Retinal pigment epithelial cell (primary cell): ENCODE data around the gene NUP62.
"Not testable (repeated sequence)": the region's sequence is repeated elsewhere in the genome, so short reads cannot be mapped to it uniquely, and the experiment has no call there.

Experiments used
- DNase-seq: peaks from one replicate; pipeline ENCODE4 v3.0.0-alpha.2; 2010; ENCODE audit warnings: low read depth
- H3K4me3 ChIP-seq: 2 replicates; pipeline ENCODE4 v1.5.1; 2011; ENCODE audit warnings: mild to moderate bottlenecking, low read length, control low read depth, moderate library complexity
- TF ChIP-seq, protein P1 (sequence below): conservative IDR thresholded peaks from 2 replicates; pipeline ENCODE4 v1.5.1; 2011; ENCODE audit warnings: low read depth, low read length, control low read depth, inconsistent platforms

The NUP62 gene

DNA sequence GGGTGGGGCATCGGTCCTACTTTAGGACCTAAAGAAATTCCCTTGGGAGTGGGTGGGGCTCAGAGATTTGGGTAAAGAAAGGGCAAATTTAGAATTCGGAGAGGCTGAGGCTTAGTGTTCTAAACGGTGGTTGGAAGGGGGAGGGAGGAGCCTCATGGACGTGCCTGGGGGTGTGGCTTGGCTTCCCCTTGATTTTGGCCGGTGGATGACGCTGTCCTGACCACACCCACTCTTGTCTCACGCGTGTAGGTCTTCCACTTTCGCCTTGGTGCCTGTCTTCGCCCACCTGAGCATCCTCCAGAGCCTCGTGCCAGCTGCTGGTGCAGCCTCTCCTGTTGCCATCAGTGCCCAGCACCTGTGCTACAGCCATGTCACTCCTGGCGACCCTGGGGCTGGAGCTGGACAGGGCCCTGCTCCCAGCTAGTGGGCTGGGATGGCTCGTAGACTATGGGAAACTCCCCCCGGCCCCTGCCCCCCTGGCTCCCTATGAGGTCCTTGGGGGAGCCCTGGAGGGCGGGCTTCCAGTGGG is 1.2 kb upstream of the NUP62 start:
- peak overlapping the region; percentile 87 for H3K4me3 ChIP-seq
- TF ChIP-seq, protein P1, sequence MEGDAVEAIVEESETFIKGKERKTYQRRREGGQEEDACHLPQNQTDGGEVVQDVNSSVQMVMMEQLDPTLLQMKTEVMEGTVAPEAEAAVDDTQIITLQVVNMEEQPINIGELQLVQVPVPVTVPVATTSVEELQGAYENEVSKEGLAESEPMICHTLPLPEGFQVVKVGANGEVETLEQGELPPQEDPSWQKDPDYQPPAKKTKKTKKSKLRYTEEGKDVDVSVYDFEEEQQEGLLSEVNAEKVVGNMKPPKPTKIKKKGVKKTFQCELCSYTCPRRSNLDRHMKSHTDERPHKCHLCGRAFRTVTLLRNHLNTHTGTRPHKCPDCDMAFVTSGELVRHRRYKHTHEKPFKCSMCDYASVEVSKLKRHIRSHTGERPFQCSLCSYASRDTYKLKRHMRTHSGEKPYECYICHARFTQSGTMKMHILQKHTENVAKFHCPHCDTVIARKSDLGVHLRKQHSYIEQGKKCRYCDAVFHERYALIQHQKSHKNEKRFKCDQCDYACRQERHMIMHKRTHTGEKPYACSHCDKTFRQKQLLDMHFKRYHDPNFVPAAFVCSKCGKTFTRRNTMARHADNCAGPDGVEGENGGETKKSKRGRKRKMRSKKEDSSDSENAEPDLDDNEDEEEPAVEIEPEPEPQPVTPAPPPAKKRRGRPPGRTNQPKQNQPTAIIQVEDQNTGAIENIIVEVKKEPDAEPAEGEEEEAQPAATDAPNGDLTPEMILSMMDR = no peak
- DNase-seq = no peak

DNA sequence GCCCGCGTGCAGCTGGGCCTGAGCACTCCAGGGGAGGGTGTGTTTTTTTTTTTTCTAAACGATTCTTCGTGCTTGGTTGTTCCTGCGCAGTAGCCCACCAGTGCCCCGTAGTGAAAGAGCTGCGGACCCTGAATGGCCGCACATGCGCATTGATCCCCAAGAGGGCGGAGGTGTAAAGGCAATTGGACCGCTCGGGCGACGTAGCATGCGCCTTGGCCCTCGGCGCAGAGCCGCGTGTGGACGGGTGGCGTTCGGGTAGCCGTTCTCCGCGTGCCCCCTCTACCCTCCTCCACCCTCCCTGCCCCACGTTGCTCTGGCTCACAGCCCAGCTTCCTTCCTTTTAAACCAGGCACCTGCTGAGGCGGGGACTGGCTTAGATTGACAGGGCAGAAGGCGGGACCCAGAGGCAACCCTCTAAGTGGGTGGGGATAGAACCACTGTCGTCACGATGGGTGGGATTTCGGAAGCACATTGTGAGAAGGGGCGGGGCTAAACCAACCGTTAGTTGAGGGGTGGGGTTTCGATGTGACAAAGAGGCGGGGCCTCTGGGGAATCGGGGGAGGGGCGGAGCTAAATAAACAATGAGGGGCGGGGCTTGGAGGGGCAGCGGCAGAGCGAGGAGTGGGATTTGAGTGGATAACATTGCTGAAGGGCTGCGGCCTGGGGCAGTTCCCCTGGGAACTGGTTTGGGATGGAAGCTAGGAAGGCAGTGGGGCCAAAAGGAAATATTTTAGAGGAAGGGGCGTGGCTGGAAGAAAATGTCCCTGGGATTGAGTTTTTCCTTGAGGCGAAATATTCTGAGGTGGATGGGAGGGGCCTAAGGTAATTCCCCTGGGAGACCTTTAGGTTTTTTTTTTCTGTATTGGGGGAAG is 543 bp upstream of the NUP62 start:
- peak overlapping the region; percentile 87 for H3K4me3 ChIP-seq

DNA sequence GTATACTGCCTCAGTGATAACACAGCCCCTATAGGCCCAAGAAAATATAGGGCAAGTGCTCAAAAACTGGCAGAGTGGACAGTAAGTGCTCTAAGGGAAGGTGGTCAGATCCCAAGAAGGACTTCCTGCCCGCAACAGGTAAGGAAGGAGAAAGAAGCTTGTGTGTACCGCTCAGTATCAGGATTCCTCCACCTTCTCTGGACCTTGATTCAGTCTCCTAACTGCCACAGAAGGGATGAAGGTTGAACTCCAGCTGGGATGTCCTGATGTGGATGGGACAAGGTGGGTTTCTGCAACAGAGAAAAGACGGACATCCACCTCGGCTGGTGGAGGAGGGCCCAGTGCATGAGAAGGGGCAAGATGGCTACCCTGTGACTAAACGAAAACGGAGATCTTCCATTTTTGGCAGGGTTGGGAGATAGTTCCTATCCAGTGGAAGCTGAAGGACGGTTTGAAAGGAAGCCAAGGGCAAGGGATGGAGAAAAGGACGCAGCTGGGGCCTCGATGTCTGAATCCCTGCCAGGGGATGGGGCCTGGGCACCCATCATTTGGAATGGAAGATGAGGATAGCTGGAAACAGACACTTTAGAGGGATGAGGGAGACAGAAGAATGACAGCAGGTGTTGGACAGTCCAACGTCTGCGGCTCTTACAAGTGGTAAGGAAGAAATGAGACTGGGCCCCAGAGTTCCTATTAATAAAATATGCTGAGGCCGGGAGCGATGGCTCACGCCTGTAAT is 1.6 kb downstream of the NUP62 start:
- DNase-seq = no peak
- peak overlapping the region; percentile 6 for H3K4me3 ChIP-seq
- TF ChIP-seq, protein P1 = no peak

More for the DNA sequence above, 543 bp upstream of the NUP62 start:
- peak; percentile 93 for DNase-seq
- TF ChIP-seq, protein P1 = no peak

DNA sequence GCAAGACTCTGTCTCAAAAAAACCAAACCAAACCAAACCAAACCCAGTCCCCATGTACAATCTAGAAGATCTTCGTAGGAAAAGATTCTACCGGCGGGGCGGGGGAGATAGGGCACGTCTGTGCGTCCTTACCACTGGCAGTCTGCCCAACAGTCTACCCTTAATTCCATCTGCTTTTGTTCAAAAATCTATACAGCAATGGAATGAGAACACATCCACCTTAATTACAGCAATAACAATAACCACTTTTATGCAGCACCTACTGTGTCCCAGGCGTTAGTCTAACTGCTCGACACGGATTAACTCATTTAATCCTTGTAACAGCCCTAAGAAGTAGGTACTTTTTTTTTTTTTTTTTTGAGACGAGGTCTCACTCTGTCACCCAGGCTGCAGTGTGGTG is 2.8 kb downstream of the NUP62 start:
- DNase-seq = no peak
- H3K4me3 ChIP-seq = no peak overlapping the region
- TF ChIP-seq, protein P1 = no peak

DNA sequence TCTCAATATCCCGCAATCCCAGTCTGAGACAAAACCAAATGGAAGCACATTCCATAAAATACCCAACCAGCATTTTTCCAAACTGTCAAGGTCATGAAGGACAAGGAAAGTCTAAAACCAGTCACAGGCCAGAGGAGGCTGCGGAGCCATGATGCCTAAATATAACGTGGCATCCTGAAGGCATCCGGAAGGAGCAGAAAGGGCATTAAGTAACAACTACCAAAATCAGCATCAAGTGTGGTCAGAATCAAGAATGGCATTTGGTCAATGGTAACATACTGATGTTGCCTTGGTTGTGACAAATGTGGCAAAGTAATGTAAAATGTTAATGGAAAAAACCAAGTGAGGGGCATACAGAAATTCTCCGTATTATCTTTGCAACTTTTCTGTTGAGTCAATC is 3.8 kb downstream of the NUP62 start:
- no peak for DNase-seq
- TF ChIP-seq, protein P1 = no peak
- H3K4me3 ChIP-seq = no peak overlapping the region

DNA sequence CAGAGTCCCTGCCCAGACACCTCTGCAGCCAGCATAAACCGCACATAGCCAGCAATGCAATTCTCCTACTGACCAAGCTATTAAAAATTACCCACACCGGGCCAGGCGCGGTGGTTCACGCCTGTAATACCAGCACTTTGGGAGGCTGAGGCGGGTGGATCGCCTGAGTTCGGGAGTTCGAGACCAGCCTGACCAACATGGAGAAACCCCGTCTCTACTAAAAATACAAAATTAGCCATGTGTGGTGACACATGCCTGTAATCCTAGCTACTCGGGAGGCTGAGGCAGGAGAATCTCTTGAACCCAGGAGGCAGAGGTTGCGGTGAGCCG is 4.5 kb downstream of the NUP62 start:
- not testable (repeated sequence) for H3K4me3 ChIP-seq

DNA sequence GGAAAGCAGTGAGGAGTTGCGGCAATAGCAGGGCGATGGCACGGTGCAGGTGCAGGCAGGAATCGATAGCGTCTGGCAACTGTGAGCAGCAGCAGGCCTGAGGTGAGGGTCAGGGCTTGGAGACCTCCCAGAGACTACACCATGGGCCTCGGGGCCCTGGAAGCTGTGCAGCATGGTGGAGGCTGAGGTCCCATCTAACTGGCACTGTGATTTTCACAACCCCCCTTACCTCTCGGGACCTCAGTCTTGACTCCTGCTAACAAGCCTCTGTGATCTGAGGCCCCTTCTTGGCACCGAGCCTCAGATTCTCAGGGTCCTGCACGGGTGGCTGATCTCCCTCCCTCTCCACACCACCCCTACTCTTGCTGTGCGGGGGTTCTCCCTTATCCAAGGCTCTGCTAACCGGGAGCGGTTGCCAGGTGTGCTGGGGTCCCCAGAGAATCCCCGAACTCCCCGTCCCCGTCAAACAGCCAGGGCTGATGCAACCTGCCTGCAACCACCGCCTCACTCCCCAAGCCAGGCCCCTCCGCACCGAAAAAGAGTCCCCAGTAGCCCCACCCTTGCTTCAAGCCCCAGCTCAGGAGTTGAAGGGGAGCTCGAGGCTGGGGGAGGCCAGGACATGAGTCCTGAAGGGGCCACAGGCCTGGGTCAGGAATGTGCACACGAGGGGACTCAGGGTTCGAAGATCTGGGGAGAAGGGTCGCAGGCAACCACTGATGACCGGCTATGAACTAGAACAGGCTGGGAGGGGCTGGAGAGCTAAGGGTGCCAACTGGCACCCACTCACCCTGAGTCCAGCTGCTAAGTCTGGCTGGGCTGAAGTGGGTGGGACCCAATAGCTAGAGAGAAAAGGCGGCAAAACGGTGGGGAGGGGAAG is 5.1 kb downstream of the NUP62 start:
- H3K4me3 ChIP-seq = no peak overlapping the region
- no peak for DNase-seq
- TF ChIP-seq, protein P1 = no peak

More for the DNA sequence above, 4.5 kb downstream of the NUP62 start:
- DNase-seq = not testable (repeated sequence)
